RPMI7951 (cell line): Measurements from ENCODE around the gene TMEM156. TPM values are rescaled to one million over a fixed set of nuclear protein-coding genes. Genes with fewer than 3 reads are reported as not detected.
"Not testable (repeated sequence)": the region's sequence is repeated elsewhere in the genome, so short reads cannot be mapped to it uniquely, and the experiment has no call there.

ENCODE experiments used
- DNase-seq: peaks from one replicate; pipeline ENCODE4 v3.0.0-alpha.2; 2012; ENCODE audit warnings: low read depth
- total RNA-seq: library from RNA; depleted of rRNA; stranded (reverse); fragments of >200 nt; shearing (Covaris generic); gene quantifications from 2 replicates; pipeline ENCODE4 v1.2.3, GENCODE V29; 2014

TMEM156 gene
- total RNA-seq, 1 experiment from 2014 or later: 0.12 TPM

DNA sequence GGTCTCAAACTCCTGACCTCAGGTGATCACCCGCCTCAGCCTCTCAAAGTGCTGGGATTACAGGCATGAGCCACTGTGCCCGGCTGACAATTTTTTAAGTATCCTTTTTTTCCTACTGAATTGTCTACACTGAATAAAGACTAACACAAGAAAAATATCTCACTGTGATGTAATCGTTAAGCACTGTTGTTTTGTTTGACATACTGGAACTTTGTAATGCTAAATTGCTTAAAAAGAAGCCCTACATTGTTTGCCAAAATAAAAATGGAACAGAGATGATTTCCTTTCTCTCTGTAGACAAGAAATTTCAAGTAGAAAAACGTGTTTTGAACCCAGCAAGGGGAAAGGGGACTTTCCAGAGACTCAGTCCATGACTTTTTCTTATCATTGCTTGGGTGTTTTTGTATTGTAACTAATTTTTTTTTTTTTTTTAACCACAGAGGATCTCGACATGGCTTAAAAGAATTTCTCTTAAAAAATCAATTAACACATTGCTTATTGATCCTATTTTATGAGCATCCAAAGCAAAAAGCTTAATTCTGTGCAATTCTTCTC is 74.9 kb downstream of the TMEM156 start:
- no peak for DNase-seq

DNA sequence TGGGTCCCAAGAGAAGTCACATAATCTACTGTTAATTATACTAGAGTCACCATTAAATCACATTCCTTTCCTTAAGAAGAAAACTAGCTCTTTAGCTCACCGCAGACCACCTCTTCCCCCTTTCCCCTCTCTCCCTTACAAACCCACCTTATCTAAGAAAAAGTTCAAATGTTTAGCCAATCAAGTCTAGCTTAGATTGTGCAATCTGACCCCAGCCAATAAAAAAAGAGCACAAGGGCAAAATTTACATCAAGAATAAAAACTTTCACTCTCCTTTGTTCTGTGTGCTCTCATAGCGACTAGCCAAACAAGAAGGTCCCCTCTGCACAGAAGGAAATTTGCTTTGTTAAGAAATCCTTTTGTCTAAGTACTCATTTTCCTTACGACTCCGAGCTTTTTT is 76.3 kb downstream of the TMEM156 start:
- no peak for DNase-seq

DNA sequence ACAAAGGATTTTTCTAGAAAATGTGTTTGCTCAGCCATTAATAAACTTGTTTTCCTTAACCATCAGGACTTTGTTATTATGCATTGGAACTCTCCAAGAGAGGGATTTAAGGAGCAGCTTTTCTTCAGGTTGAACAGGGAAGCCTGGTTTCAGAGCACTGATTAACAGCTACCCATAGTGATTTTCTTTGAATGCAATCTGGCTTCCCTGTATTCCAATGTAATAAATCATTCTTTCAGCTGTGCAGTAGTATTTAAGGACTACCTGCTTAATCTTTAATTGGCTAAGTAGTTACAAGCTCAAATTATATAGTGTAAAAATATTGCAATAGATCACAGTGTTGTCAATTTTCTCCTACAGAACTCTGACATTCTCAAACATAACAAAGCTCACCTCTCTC is 77.5 kb downstream of the TMEM156 start:
- DNase-seq: no peak

DNA sequence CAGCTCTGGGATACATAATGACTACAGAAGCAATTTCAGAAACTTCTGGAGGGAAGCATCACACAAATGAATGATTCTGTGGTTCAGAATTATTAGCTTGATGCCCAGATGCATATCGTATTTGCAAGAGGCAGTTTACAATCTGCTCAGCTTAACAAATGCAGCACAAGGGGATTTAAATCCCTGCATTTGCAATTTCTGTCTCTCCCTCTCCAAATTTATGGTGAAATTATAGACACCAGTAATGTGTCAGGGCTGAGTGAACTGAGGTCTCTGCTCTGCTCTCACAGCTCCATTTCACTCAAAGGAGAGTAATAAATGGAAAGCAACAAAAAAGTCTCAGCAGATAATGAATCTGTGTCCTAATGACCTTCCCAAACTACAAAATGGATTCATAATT is 80.2 kb downstream of the TMEM156 start:
- no peak for DNase-seq

- DNase-seq: no peak
Observed at GRCh38 chr4:38951598-38951997, 80.6 kb downstream of the TMEM156 start.

DNA sequence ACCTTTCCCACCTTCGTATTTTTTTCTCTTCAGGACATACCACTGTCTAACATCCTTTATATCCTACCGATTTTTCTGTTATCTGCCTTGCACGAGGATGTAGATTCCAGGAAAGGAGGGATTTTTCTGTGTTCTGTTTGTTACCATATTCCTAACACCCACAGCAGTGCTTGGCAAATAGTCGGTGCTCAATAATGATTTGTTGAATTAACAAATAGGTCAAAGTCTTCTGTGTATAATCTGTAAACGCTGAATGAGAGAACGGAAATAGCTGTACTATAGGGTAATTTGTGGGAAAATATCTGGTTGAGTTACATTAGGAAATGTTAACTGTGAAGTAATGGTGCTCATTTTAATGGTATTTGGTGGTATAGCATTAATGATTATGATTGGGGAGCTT is 81.5 kb downstream of the TMEM156 start:
- no peak for DNase-seq

- no peak for DNase-seq
Observed at GRCh38 chr4:38950159-38950558, 82.0 kb downstream of the TMEM156 start.

- DNase-seq: peak; percentile 15
Observed at GRCh38 chr4:38949411-38950051, 82.7 kb downstream of the TMEM156 start.

GRCh38 chr4:38948551-38948950 is 83.7 kb downstream of the TMEM156 start:
- DNase-seq: peak; percentile 69

- DNase-seq: no peak
Observed at GRCh38 chr4:38946919-38947318, 85.3 kb downstream of the TMEM156 start.

- no peak for DNase-seq
Observed at GRCh38 chr4:38944440-38944839, 87.8 kb downstream of the TMEM156 start.

DNA sequence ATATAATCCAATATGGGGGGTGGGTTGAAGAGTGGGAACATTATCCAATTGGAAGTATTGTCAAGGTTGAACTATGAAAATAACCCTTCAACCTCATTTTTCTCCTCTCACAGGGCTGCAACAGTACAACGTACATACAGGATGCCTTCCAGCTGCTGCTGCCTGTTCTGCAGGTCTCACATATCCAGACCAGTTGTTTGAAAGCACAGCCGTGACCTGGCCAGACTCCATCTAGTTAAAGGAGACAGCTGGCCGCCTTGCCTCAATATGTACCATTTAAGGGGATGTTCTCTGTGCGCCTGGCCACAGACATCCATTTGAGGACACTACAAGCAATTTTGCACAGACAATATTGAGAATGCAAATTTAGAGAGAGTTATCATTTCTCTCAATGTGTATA is 88.9 kb downstream of the TMEM156 start:
- no peak for DNase-seq

GRCh38 chr4:38941906-38942305 is 90.3 kb downstream of the TMEM156 start:
- DNase-seq: not testable (repeated sequence)

GRCh38 chr4:38940476-38940875 is 91.7 kb downstream of the TMEM156 start:
- no peak for DNase-seq

GRCh38 chr4:38939165-38939564 is 93.0 kb downstream of the TMEM156 start:
- DNase-seq: no peak

DNA sequence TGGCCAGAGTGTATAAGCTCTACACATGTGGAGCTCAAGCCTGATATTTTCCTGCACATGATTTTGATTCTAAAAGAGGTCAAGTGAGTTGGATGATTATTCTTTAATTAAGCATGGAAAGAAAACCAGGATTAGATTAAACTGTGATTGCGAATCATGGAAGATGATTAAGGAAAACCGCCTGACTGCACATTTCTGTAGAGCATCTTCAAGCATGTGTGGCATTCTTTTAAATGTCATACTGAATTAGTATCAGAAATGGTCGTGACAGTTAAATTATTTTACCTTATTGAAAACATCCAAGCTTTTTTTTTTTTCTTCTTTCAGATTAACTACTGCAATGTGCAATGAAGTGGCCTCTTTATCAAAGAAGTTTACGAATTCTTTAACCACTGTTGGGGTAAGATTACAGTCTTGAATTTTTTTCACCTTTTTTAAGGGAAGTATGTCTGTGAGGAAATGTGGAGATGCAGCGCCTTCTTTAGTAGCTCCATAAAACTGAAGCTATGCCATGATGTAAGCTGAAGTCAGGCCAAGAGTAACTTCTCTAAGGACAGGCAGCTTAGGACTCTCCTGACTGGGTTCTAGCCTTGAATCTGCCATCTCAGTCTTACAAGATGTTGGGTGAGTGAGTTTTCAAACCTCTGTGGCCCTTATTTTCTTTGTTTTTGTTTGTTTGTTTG is 96.7 kb downstream of the TMEM156 start:
- DNase-seq: no peak

- DNase-seq: no peak
Observed at GRCh38 chr4:38931125-38931524, 101.1 kb downstream of the TMEM156 start.

DNA sequence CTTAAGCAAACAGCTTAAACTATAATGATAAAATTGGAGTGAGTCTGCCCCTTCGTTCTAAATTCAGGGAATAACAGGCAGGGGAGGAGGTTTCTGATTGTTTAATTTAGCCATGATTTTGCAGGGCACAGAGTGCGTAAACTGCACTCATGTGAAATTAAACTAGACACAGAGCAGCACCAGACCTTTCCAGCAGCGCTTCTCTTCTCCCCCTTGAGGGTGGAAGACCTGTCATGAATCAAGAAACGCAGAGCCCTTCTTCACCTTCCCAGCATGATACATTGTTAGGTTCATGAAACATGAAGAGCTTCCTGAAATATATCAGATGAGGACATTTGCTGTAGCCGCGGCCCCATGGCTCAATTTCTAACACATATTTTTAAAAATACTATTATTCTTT is 101.5 kb downstream of the TMEM156 start:
- no peak for DNase-seq

GRCh38 chr4:38930204-38930603 is 102.0 kb downstream of the TMEM156 start:
- DNase-seq: no peak

DNA sequence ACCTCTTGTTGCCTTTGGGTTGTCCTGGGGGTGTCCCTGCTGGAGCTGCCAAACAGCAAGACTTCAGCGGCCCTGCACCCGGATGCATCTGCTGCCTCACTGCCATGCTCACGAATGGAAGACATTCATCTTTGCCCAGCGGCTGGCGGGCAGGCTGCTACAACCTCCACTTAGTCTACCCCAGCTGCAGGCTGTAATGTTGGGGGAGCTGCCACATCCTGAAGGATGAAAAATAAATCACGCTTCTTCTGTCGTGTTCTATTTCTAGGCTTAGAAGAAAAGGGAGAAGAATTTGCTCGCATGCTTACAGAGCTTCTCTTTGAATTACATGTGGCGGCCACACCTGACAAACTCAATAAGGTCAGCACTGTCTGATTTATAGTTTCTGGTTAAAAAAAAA is 103.2 kb downstream of the TMEM156 start:
- no peak for DNase-seq

DNA sequence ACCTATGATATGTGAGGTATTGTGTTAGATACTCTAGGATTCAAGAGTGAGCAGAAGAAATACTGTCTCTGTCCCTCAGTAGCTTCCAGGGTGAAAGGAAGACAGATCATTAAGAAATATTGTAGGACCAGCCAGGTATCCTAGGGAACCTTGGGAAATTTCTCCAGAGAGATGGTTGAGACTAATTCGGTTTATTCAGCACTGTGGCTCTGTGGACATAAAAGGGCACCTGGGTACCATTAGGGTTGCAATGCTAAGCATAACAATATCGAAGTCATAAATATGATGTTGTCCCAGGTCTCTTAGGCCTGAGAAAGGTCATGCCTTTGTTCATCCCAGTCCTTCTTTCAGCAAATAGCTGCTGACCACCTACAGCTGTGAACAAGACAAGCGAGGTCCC is 103.6 kb downstream of the TMEM156 start:
- DNase-seq: no peak

- no peak for DNase-seq
Observed at GRCh38 chr4:38926896-38927295, 105.3 kb downstream of the TMEM156 start.
